ENCODE measurements around the gene NPFF.

Gene NPFF

DNA sequence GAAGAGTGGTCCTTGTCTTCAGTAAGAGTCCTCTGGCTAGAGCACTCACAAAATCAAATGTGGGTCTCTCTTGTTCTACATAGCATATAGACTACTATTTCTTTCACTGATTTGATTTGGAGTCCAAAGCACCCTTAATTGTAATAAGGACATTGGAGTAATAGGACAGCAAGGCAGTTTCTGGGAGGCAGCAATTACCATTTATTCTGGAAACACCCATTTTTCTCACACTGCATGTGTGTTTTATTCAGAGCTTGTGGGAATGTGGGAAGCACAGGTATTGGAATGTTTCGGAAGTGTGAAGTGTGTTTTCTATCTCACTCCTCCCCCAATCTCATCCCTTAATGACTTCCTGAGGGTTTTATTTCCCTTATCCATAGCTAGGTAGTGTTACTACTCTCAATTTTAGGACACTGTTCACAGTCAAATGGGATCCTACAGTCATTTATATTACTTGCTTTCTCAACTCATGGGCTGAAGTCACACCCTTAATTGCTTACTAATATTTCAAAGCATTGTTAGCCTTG, 35.2 kb downstream of the NPFF start:
- no peak for DNase-seq

DNA sequence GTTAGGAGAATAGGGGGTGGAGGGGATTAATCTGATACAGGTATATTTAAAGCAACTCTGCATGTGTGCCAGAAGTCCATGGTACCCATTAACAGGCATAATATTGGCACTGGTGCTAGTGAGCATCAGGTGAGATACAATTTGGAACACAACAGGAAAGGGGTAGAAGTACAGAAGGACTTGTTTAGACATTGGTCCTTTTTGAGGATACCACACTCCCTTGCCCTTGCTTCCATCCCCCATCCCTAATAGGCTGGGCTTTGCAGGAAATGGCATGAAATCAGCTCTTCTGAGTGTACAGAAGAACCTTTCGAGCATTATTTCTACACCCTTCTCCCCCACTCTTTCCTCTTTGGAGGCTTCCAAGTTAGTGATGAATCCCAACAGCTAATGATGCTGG, 39.0 kb downstream of the NPFF start:
- no peak for DNase-seq

DNA sequence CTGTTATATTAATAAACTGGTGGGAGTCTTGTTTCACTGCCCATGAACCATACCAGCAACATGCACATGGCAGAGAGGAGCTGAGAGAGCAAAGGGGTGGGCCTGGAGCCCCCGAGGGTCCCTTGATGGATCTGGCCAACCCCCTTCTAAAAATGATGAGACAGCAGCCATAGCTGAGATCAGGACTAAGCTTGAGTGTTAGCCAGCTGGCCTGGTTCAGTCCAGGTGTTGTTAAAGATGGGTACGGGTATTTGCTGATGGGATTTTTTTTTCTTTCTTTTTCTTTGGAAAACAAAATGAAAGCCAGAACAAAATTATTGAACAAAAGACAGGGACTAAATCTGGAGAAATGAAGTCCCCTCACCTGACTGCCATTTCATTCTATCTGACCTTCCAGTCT, 39.4 kb downstream of the NPFF start:
- no peak for DNase-seq

DNA sequence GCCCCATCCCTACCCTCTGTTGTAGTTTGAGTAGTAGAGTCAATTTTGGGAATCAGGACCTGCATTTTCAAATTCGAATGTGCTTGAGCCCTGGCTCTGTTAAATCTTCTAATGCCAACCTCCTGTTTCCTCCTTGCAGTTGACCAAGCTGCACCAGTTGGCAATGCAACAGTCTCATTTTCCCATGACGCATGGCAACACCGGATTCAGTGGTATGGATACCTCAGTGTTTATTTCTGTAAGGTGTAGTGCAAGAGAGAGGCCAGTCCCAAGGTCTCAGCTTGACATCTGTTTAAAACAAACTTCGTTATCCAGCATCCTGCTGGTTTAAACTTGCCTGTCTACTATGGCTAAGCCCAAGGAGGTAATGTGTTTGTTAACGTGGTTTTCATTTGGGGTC, 40.2 kb downstream of the NPFF start:
- no peak for DNase-seq

DNA sequence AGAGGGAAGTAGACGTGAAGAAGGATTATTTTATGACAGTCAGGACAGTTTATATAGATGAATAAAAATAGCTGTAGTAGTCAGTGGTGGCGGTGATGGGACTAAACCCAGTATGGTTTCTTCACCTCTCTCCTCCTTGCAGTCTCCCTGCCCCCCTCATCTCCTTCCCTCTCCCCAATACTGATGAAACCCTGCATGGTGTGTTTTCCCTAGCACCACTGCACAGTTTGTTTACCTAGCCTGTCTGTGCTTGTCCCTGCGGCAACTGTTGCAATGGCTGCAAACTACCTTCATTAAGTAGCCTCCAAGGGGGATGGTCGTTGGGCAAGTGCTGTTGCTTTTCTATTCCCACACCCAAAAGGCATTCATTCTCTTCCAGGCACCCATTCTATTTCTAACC, 40.6 kb downstream of the NPFF start:
- DNase-seq: no peak

DNA sequence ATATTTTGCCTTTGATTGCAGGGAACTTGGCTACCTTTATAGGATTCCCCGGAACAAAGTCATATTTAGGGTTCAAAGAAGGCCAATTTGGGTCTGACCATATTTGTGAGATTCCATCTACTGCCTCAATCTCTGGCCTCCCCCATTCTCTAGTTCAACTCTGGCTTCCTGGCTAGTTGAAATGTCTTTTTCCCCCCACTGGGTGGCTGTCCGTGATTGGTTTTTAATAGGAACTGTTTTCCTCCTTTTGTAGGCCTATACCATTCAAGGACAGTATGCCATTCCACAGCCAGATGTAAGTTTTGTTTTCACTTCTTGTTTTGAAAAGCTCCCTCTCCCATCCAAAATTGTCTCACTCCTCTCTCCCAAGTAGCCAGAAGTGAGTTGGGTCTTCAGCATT, 41.6 kb downstream of the NPFF start:
- DNase-seq: no peak

DNA sequence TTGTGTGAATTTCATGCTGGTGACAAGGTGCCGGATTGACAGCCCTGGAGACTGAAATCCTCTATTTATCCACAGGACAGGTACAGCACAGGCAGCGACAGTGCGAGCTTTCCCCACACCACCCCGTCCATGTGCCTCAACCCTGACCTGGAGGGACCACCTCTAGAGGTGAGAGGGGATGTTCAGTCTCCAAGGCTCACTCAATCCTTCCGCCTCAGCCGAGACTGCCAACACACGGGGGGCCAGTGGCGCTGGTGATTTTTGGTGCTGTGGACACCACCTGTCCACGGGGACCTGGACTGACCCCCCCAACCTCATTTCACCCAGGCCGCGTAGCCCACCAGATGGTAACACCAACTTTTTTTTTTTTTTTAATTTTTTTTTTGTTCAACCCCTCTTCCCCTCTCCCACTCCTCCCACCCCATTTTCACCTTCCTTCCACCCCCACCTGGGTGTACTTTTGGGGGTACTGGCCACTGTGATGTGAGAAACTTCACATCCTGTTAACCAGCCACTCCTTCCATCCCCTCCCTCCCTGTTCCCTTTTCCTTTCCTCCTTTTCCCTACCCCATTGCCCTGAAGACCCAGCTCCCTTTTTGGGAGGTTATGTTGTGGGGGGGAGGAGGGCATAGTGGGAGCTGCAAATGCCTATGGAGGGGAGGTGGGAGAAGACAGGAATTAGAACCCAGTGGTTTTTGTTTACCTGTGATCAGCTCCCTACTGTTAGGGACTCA, 42.4 kb downstream of the NPFF start:
- no peak for DNase-seq

DNA sequence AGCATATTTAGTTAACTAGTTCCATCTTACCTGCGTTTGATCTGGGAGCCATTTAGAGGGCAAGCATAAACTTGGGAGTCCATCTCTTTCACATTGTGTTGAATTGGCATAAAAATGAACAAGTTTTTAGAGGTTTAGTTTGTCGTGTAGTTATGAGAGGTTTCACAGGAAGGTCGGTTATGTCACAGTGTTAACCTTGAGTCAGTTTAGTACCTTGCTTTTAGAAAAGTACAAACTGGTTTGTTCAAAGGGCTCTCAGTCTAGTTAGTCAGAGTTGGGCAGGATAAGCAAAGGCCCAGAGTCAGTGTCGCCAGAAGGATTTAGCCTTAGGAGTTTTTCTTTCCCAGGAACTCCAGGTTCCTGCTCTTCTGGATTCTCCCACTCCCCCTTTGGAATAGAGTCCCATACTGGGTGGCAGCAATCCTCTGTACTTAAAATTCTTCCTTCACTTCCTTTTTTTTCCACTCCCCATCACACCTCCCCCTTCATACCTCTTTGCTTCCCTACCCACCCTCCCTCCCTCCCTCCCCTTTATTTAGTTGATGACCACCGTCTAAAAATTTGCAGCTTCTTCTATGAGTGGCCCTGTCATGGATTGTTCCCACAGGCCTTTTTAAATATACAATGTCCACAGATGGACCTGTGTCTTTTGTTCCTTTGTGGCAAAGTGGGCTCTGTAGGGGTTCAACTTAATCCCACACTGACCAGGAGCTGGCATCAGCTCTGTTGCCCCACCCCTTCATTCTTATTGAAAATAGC, 43.3 kb downstream of the NPFF start:
- DNase-seq: no peak

DNA sequence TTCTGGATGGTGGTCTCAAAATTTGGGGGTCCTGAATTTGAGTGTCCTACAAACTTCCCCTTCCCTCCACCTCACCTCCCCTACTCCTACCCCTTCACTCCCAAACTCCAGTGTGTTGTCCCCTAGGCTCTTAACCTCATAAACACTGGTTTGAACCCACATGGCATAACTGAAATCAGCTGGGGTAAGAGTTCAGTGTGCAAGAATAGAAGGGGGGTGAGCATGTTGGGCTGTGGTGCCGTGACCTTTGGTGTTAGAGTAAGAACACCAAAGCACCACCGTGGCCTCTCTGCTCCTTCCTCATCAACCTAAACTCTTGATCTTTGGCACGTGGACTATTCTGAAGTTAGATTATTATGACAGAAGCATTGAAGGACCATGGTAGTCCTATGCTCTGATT, 44.3 kb downstream of the NPFF start:
- DNase-seq: no peak

DNA sequence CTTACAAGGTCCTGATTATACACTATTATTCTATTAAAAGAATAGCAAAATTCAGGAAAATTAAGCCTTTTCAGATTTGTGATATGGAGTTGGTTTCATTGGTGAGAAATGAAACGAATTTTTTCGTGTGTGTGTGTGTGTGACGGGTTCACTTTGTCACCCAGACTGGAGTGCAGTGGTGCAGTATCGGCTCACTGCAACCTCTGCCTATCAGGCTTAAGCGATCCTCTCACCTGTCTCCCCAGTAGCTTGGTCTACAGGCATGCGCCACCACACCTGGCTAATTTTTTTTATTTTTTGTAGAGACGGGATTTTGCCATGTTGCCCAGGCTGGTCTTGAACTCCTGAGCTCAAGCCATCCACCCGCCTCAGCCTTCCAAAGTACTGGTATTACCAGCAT, 45.7 kb downstream of the NPFF start:
- no peak for DNase-seq

DNA sequence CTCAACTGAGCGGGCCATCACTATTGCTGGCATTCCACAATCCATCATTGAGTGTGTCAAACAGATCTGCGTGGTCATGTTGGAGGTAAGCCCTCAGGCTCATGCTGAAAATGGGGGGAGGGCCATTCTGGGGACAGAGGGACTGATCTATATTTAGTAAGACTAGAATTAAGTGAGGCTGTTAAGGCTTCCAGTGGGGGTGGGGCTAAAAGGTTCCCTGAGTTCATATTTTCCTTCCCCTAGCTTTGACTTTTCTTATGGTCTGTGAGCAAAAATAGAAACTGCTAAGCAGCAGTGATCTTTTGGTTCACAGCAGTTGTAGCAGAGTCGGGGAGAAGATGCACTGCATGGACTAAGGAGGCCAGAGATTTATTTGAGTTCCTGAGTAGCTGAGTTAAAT, 46.2 kb downstream of the NPFF start:
- no peak for DNase-seq

DNA sequence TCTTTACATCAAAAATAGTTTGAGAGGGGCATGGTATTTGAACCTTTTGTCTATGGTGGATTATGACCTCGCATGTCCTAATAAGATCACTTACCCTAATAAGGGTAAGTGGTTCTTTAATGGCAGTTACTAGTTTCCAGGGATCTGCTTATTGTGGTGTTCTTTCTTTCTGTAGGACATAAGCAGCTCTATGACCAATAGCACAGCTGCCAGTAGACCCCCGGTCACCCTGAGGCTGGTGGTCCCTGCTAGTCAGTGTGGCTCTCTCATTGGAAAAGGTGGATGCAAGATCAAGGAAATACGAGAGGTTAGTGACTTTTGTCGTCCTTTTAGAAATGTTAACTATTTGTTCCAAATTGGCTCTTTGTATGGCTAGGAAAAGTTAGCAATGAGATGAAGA, 48.2 kb downstream of the NPFF start:
- DNase-seq: no peak

Measured in activated effector memory CD4-positive, alpha-beta T cell treated with Interleukin-2 at 50 U/mL for 16 hours (primary cell).